GM23338 (cell line): ENCODE data around the gene SUPT5H. TPM values are rescaled to one million over a fixed set of nuclear protein-coding genes. Genes with fewer than 3 reads are reported as not detected.

Experiments used
- ATAC-seq: fragments of 200-7000 bp; cut with Tn5 transposase; 3 replicates; pipeline ENCODE4 v1.9.1; 2020
- DNase-seq: peaks from one replicate; pipeline ENCODE4 v3.0.0-alpha.2; 2015; ENCODE audit warnings: low spot score
- H2AFZ ChIP-seq: fragments of 200-600 bp; sonication (generic); 2 replicates; pipeline ENCODE4 v1.8.0; 2016; ENCODE audit warnings: antibody characterized with exemption, mild to moderate bottlenecking, moderate library complexity
- H3F3A ChIP-seq: fragments of 200-600 bp; sonication (generic); replicated peaks from 2 replicates; pipeline ENCODE4 v1.8.0; 2017; ENCODE audit warnings: antibody characterized with exemption, mixed run types, low read depth
- H3K27ac ChIP-seq: fragments of 200-600 bp; sonication (generic); 2 replicates; pipeline ENCODE4 v1.6.1; 2016; ENCODE audit warnings: low read depth
- H3K27me3 ChIP-seq: fragments of 200-600 bp; sonication (generic); 2 replicates; pipeline ENCODE4 v1.8.0; 2016; ENCODE audit warnings: mild to moderate bottlenecking, mixed run types, moderate library complexity; ENCODE audit not compliant: insufficient read depth
- H3K36me3 ChIP-seq: fragments of 200-600 bp; sonication (generic); 2 replicates; pipeline ENCODE4 v1.8.0; 2016; ENCODE audit warnings: mild to moderate bottlenecking; ENCODE audit not compliant: insufficient read depth
- H3K4me1 ChIP-seq: fragments of 200-600 bp; sonication (generic); 2 replicates; pipeline ENCODE4 v1.8.0; 2016; ENCODE audit warnings: mild to moderate bottlenecking, moderate library complexity; ENCODE audit not compliant: insufficient read depth
- H3K4me2 ChIP-seq: fragments of 200-600 bp; sonication (generic); 2 replicates; pipeline ENCODE4 v1.7.1; 2017; ENCODE audit warnings: mixed run types
- H3K4me3 ChIP-seq: fragments of 200-600 bp; sonication (generic); 2 replicates; pipeline ENCODE4 v1.6.1; 2016; ENCODE audit warnings: mixed run types
- H3K79me2 ChIP-seq: fragments of 200-600 bp; sonication (generic); replicated peaks from 2 replicates; pipeline ENCODE4 v1.8.0; 2017; ENCODE audit warnings: mild to moderate bottlenecking; ENCODE audit not compliant: insufficient read depth
- H3K9me2 ChIP-seq: fragments of 200-600 bp; sonication (generic); 2 replicates; pipeline ENCODE4 v1.8.0; 2017; ENCODE audit not compliant: insufficient read depth
- H4K20me1 ChIP-seq: fragments of 200-600 bp; sonication (generic); replicated peaks from 2 replicates; pipeline ENCODE4 v1.8.0; 2017; ENCODE audit warnings: mild to moderate bottlenecking; ENCODE audit not compliant: insufficient read depth
- H3K27ac Mint-ChIP-seq: 2 replicates; pipeline ENCODE4 v1.8.0; 2020; ENCODE audit warnings: inconsistent platforms, mild to moderate bottlenecking, moderate library complexity, mixed read lengths
- H3K27me3 Mint-ChIP-seq: 3 replicates; pipeline ENCODE4 v1.8.0; 2022; ENCODE audit warnings: low read depth, mild to moderate bottlenecking, moderate library complexity, mixed read lengths, inconsistent platforms; ENCODE audit not compliant: insufficient read depth, poor library complexity
- H3K36me3 Mint-ChIP-seq: 3 replicates; pipeline ENCODE4 v1.8.0; 2021; ENCODE audit warnings: low read depth, mild to moderate bottlenecking, inconsistent platforms, moderate library complexity, mixed read lengths
- H3K4me1 Mint-ChIP-seq: 3 replicates; pipeline ENCODE4 v1.8.0; 2020; ENCODE audit warnings: mild to moderate bottlenecking, inconsistent platforms, mixed read lengths
- H3K4me3 Mint-ChIP-seq: 3 replicates; pipeline ENCODE4 v1.8.0; 2021; ENCODE audit warnings: moderate library complexity, mild to moderate bottlenecking, inconsistent platforms, mixed read lengths
- H3K9me3 Mint-ChIP-seq: 3 replicates; pipeline ENCODE4 v1.8.0; 2020; ENCODE audit warnings: moderate library complexity, mild to moderate bottlenecking, inconsistent platforms, mixed read lengths
- CREB1 ChIP-seq: fragments of 250-450 bp; sonication (Bioruptor Pico); IDR thresholded peaks from 2 replicates; pipeline ENCODE4 v1.5.0; 2020; ENCODE audit warnings: low read depth, mild to moderate bottlenecking, moderate library complexity
- EZH2phosphoT487 ChIP-seq: fragments of 200-600 bp; sonication (generic); IDR thresholded peaks from one replicate; pipeline ENCODE4 v1.8.1; 2018; ENCODE audit warnings: antibody characterized with exemption; ENCODE audit not compliant: unreplicated experiment
- NANOG ChIP-seq: IDR thresholded peaks from 2 replicates; pipeline ENCODE4 v1.6.1; 2016; ENCODE audit warnings: antibody characterized with exemption, borderline replicate concordance
- POLR2AphosphoS5 ChIP-seq: IDR thresholded peaks from 2 replicates; pipeline ENCODE4 v1.6.1; 2016; ENCODE audit warnings: antibody characterized with exemption, low read depth
- ZNF114 ChIP-seq: fragments of 250-450 bp; sonication (Bioruptor Pico); IDR thresholded peaks from 2 replicates; pipeline ENCODE4 v1.5.0; 2020; ENCODE audit warnings: mild to moderate bottlenecking, moderate library complexity
- ZNF331 ChIP-seq: fragments of 250-450 bp; sonication (Bioruptor Pico); IDR thresholded peaks from 2 replicates; pipeline ENCODE4 v1.5.0; 2020; ENCODE audit warnings: low read depth, mild to moderate bottlenecking, moderate library complexity
- polyA plus RNA-seq: library from polyadenylated mRNA; unstranded; fragments of >200 nt; fragmentation: Nextera tagmentation; extraction: Ambion mirVana; gene quantifications from 2 replicates; pipeline ENCODE4 v1.2.1, GENCODE V29; 2016
- total RNA-seq: library from RNA; depleted of rRNA; stranded (reverse); fragments of >200 nt; shearing (Covaris generic); gene quantifications from 2 replicates; pipeline ENCODE4 v1.2.3, GENCODE V29; 2014
- TF ChIP-seq, protein P1 (sequence below), 2 experiments: fragments of 200-600 bp in 1 of 2; sonication (generic) in 1 of 2; conservative IDR thresholded peaks; 2 replicates each; pipeline versions ENCODE4 v1.5.1 to v1.6.1; 2016 to 2017; ENCODE audit warnings: antibody characterized with exemption in 2 of 2, low read depth in 2 of 2, mild to moderate bottlenecking in 2 of 2, moderate library complexity in 1 of 2
- TF ChIP-seq, protein P2 (sequence below): IDR thresholded peaks from one replicate; pipeline ENCODE4 v1.6.1; 2018; ENCODE audit warnings: antibody characterized with exemption; ENCODE audit not compliant: unreplicated experiment
- TF ChIP-seq, protein P3 (sequence below): IDR thresholded peaks from 2 replicates; pipeline ENCODE4 v1.6.1; 2016; ENCODE audit warnings: antibody characterized with exemption

The SUPT5H gene
- total and polyA plus RNA-seq, 2 experiments from 2014 or later: 108 to 150 TPM

DNA sequence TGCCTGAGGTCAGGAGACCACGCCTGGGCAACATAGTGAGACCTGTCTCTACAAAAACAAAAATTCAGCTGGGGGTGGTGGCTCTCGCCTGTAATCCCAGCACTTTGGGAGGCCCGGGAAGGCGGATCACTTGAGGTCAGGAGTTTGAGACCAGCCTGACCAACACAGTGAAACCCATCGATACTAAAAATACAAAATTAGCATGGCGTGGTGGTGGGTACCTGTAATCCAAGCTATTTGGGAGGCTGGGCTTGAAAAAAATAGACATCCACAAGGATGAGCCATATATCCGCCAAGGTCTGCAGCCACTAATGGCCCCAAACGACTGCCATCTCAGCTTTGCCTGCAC lies 12.7 kb upstream of the SUPT5H start:
- Mint-ChIP-seq H3K4me1 (peaks cover 49% of the 10 kb centered on the region), H3K36me3 (peaks cover 56% of the 10 kb centered on the region), H3K4me3 (peak overlapping the region; percentile 100; the same call in 2 of the 3 replicates), H3K9me3 (peaks cover 6% of the 10 kb centered on the region), H3K27ac (no peak overlapping the region), H3K27me3 (peaks cover 62% of the 10 kb centered on the region)
- Histone ChIP-seq H3K27me3 (no peaks in the 10 kb centered on the region), H3K4me2 (no peak overlapping the region), H3F3A (peaks cover 55% of the 10 kb centered on the region), H3K27ac (peak overlapping the region; percentile 100), H3K9me2 (no peaks in the 10 kb centered on the region), H3K36me3 (peaks cover 34% of the 10 kb centered on the region), H2AFZ (no peak overlapping the region), H3K4me1 (peaks cover 38% of the 10 kb centered on the region), H3K79me2 (peaks cover 27% of the 10 kb centered on the region), H3K4me3 (no peak overlapping the region), H4K20me1 (peaks cover 23% of the 10 kb centered on the region)
- TF ChIP-seq ZNF331 (CRISPR knock-in tag) (no peak), ZNF114 (CRISPR knock-in tag) (no peak), POLR2AphosphoS5 (peak; percentile 15; the same call in 1 of the 2 replicates), NANOG (no peak)
- TF ChIP-seq, protein P1, sequence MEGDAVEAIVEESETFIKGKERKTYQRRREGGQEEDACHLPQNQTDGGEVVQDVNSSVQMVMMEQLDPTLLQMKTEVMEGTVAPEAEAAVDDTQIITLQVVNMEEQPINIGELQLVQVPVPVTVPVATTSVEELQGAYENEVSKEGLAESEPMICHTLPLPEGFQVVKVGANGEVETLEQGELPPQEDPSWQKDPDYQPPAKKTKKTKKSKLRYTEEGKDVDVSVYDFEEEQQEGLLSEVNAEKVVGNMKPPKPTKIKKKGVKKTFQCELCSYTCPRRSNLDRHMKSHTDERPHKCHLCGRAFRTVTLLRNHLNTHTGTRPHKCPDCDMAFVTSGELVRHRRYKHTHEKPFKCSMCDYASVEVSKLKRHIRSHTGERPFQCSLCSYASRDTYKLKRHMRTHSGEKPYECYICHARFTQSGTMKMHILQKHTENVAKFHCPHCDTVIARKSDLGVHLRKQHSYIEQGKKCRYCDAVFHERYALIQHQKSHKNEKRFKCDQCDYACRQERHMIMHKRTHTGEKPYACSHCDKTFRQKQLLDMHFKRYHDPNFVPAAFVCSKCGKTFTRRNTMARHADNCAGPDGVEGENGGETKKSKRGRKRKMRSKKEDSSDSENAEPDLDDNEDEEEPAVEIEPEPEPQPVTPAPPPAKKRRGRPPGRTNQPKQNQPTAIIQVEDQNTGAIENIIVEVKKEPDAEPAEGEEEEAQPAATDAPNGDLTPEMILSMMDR (conservative IDR thresholded peaks at IDR 0.05; ENCODE audit: low read depth in 2 of 2): no peak
- TF ChIP-seq, protein P2, sequence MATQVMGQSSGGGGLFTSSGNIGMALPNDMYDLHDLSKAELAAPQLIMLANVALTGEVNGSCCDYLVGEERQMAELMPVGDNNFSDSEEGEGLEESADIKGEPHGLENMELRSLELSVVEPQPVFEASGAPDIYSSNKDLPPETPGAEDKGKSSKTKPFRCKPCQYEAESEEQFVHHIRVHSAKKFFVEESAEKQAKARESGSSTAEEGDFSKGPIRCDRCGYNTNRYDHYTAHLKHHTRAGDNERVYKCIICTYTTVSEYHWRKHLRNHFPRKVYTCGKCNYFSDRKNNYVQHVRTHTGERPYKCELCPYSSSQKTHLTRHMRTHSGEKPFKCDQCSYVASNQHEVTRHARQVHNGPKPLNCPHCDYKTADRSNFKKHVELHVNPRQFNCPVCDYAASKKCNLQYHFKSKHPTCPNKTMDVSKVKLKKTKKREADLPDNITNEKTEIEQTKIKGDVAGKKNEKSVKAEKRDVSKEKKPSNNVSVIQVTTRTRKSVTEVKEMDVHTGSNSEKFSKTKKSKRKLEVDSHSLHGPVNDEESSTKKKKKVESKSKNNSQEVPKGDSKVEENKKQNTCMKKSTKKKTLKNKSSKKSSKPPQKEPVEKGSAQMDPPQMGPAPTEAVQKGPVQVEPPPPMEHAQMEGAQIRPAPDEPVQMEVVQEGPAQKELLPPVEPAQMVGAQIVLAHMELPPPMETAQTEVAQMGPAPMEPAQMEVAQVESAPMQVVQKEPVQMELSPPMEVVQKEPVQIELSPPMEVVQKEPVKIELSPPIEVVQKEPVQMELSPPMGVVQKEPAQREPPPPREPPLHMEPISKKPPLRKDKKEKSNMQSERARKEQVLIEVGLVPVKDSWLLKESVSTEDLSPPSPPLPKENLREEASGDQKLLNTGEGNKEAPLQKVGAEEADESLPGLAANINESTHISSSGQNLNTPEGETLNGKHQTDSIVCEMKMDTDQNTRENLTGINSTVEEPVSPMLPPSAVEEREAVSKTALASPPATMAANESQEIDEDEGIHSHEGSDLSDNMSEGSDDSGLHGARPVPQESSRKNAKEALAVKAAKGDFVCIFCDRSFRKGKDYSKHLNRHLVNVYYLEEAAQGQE: no peak
- DNase-seq (no peak), ATAC-seq (no peak)

DNA sequence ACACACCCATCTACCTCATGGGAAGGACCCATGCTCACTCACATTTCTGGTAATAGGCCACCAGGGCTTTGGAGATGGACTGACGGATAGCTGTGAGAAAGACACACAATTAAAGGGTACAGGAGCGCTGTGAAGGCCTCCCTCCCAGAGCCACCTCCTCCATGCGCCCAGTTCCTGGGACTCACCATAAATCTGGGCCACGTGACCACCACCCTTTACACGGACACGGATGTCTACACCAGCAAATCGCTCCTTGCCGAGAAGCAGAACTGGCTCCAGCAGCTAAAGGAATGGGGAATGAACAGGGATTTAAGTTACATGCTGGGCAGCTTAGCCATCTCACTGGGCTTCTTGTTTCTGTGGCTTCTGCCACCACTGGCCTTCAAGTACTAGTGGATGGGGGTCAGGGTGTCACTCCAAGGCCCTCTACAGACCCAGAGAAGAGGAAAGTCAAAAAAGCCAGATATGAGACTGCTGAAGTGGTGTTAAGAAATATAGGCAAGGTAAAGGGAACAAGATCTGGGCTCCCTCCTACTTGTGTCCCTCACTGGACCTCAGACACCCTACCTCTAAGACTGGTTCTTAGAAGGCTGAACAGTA lies 11.8 kb upstream of the SUPT5H start:
- H3K4me3 Mint-ChIP-seq: peak overlapping the region; percentile 100
- no peaks in the 10 kb centered on the region for H3K27me3 ChIP-seq
- H3F3A ChIP-seq: peaks cover 49% of the 10 kb centered on the region
- H3K9me3 Mint-ChIP-seq: peaks cover 6% of the 10 kb centered on the region
- peaks cover 27% of the 10 kb centered on the region for H3K79me2 ChIP-seq
- H3K27me3 Mint-ChIP-seq: peaks cover 54% of the 10 kb centered on the region
- peaks cover 56% of the 10 kb centered on the region for H3K36me3 Mint-ChIP-seq
- peaks cover 47% of the 10 kb centered on the region for H3K4me1 Mint-ChIP-seq
- peaks cover 32% of the 10 kb centered on the region for H3K4me1 ChIP-seq
- ATAC-seq (no peak), DNase-seq (no peak)
- peaks cover 23% of the 10 kb centered on the region for H4K20me1 ChIP-seq
- H3K4me3 ChIP-seq: peak overlapping the region; percentile 100; the same call in 1 of the 2 replicates
- peaks cover 34% of the 10 kb centered on the region for H3K36me3 ChIP-seq
- peak overlapping the region; percentile 100 for H3K27ac ChIP-seq
- no peak overlapping the region for H2AFZ ChIP-seq
- H3K9me2 ChIP-seq: no peaks in the 10 kb centered on the region
- peak overlapping the region; percentile 100 for H3K4me2 ChIP-seq
- H3K27ac Mint-ChIP-seq: peak overlapping the region; percentile 62
- TF ChIP-seq EZH2phosphoT487: no peak
- TF ChIP-seq ZNF331 (CRISPR knock-in tag): no peak
- TF ChIP-seq, protein P1 (conservative IDR thresholded peaks at IDR 0.05; ENCODE audit: low read depth in 2 of 2): no peak
- no peak for TF ChIP-seq ZNF114 (CRISPR knock-in tag)
- no peak for TF ChIP-seq CREB1
- no peak; the same call in 1 of the 2 replicates for TF ChIP-seq POLR2AphosphoS5
- TF ChIP-seq, protein P3, sequence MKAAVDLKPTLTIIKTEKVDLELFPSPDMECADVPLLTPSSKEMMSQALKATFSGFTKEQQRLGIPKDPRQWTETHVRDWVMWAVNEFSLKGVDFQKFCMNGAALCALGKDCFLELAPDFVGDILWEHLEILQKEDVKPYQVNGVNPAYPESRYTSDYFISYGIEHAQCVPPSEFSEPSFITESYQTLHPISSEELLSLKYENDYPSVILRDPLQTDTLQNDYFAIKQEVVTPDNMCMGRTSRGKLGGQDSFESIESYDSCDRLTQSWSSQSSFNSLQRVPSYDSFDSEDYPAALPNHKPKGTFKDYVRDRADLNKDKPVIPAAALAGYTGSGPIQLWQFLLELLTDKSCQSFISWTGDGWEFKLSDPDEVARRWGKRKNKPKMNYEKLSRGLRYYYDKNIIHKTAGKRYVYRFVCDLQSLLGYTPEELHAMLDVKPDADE: no peak
